ENCODE results near the gene LEKR1.

DNA sequence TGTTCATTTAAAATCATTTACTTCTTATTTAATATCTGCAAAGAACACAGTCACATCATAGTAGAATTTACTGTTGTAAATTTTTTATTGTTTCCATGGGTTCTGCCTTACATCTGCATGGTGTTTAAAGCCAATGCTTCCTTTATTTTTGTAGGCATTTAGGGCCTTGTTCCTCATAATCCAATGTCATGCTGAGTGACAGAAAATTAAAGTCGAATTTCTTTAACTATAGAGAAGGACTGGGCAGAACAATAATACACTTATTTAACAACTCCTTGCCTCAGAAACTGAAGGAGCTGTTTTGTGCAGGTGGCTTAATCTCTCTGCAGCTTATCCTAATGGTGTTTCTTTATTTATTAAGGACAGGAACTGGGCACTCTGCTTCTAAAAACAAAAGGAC lies 149.6 kb downstream of the LEKR1 start:
- TF ChIP-seq SIN3A (IDR thresholded peaks at IDR 0.05; ENCODE audit: borderline replicate concordance, insufficient read depth, low read length) = no peak
- TF ChIP-seq FOXP2 (optimal IDR thresholded peaks at IDR 0.05; ENCODE audit: borderline replicate concordance, extremely low read depth, extremely low read length, insufficient read depth) = no peak

All from PFSK-1 (cell line).